Measurements from ENCODE around the gene OR51B4. TPM values are rescaled to one million over a fixed set of nuclear protein-coding genes. Genes with fewer than 3 reads are reported as not detected.

Gene OR51B4
- total and polyA plus RNA-seq, 5 donors from 2014 or later = not detected

DNA sequence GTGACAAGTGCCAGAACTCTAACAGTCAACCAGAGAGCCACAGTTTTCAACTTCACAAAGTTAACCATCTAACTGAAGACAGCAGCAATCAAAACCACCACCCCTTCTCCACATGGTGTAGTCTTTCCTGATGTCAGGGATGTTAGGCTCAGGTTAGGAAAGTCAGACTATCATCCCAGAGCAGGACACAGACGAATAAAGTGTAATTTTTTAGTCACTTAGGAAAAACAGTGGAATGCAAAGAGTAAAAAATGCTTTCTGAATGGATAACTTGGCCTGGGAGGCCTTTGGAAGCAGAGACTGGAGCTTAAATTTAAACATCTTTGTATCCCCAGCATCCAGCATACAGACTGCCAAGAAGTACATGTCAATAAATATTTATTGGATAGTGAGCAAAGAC lies 15.4 kb downstream of the OR51B4 start:
- Histone ChIP-seq H3K9me3 (ENCODE audit: control insufficient read depth in 2 of 2, low read length in 2 of 2) (no peaks in the 10 kb centered on the region), H3K27me3 (ENCODE audit: control insufficient read depth, insufficient read depth, low read length) (no peaks in the 10 kb centered on the region), H3K4me1 (ENCODE audit: control insufficient read depth, insufficient read depth, low read length, poor library complexity, severe bottlenecking) (no peaks in the 10 kb centered on the region), H3K4me3 (ENCODE audit: low read depth, low read length) (no peak overlapping the region), H3K27ac (ENCODE audit: insufficient read depth, low read length, poor library complexity, severe bottlenecking) (no peak overlapping the region), H3K36me3 (ENCODE audit: control insufficient read depth, insufficient read depth, low read length) (no peaks in the 10 kb centered on the region)
- H3K27me3 Mint-ChIP-seq = peaks cover 5% of the 10 kb centered on the region
- H3K4me1 Mint-ChIP-seq = no peaks in the 10 kb centered on the region
- DNase-seq (no peak), ATAC-seq (ENCODE audit: low read depth in 2 of 2) (no peak)
- no peaks in the 10 kb centered on the region for H3K36me3 Mint-ChIP-seq
- no peak overlapping the region for H3K4me3 Mint-ChIP-seq
- peaks cover 0 to 1% (median 0%) of the 10 kb centered on the region in 7 donors for H3K9me3 Mint-ChIP-seq
- no peak overlapping the region for H3K27ac Mint-ChIP-seq

DNA sequence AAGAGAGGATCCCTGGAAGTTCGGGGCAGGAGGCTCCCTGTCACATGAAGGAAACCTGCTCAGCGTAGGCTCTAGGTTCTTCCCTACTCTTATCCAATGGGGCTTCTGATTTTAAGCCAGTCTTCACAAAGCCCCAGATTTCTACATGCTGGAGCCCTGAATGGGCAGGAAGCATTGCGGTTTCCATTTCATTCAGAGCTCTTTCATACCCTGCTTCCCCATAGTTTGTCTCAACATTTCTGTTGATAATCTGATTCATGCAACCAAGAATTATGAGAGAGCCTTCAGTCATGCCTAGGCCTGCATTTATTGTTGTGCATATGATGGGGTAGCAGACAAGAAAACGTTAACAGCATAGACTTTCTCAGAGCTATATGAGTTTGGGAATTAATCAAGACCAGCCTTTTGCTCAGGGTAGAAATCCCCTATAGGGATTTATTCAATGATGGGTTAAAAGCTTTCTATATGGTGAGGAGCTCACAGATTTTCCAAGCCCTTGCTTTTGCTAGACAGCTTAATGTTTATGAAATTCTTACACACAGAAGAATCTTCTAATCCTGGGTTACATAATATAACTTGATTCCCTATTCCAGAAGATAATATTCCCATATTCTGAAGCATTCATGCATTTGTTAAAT lies 15.9 kb downstream of the OR51B4 start:
- Histone ChIP-seq H3K27ac (ENCODE audit: insufficient read depth, low read length, poor library complexity, severe bottlenecking) (no peak overlapping the region), H3K36me3 (ENCODE audit: control insufficient read depth, insufficient read depth, low read length) (no peaks in the 10 kb centered on the region), H3K4me3 (ENCODE audit: low read depth, low read length) (no peak overlapping the region), H3K9me3 (ENCODE audit: control insufficient read depth in 2 of 2, low read length in 2 of 2) (no peaks in the 10 kb centered on the region), H3K4me1 (ENCODE audit: control insufficient read depth, insufficient read depth, low read length, poor library complexity, severe bottlenecking) (no peaks in the 10 kb centered on the region), H3K27me3 (ENCODE audit: control insufficient read depth, insufficient read depth, low read length) (no peaks in the 10 kb centered on the region)
- H3K4me3 Mint-ChIP-seq = no peak overlapping the region
- peaks cover 5% of the 10 kb centered on the region for H3K27me3 Mint-ChIP-seq
- no peaks in the 10 kb centered on the region for H3K4me1 Mint-ChIP-seq
- no peak overlapping the region for H3K27ac Mint-ChIP-seq
- H3K9me3 Mint-ChIP-seq = peaks cover 0 to 1% (median 0%) of the 10 kb centered on the region in 7 donors
- ATAC-seq (ENCODE audit: low read depth in 2 of 2) = no peak
- DNase-seq = no peak
- no peaks in the 10 kb centered on the region for H3K36me3 Mint-ChIP-seq

DNA sequence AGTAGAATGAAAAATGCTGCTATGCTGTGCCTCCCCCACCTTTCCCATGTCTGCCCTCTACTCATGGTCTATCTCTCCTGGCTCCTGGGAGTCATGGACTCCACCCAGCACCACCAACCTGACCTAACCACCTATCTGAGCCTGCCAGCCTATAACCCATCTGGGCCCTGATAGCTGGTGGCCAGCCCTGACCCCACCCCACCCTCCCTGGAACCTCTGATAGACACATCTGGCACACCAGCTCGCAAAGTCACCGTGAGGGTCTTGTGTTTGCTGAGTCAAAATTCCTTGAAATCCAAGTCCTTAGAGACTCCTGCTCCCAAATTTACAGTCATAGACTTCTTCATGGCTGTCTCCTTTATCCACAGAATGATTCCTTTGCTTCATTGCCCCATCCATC lies 17.1 kb downstream of the OR51B4 start:
- DNase-seq = no peak
- H3K27me3 Mint-ChIP-seq = peaks cover 5% of the 10 kb centered on the region
- no peaks in the 10 kb centered on the region for H3K36me3 Mint-ChIP-seq
- Histone ChIP-seq H3K4me3 (ENCODE audit: low read depth, low read length) (no peak overlapping the region), H3K27ac (ENCODE audit: insufficient read depth, low read length, poor library complexity, severe bottlenecking) (no peak overlapping the region), H3K36me3 (ENCODE audit: control insufficient read depth, insufficient read depth, low read length) (no peaks in the 10 kb centered on the region), H3K27me3 (ENCODE audit: control insufficient read depth, insufficient read depth, low read length) (no peaks in the 10 kb centered on the region), H3K9me3 (ENCODE audit: control insufficient read depth in 2 of 2, low read length in 2 of 2) (no peaks in the 10 kb centered on the region), H3K4me1 (ENCODE audit: control insufficient read depth, insufficient read depth, low read length, poor library complexity, severe bottlenecking) (no peaks in the 10 kb centered on the region)
- no peaks in the 10 kb centered on the region for H3K4me1 Mint-ChIP-seq
- H3K4me3 Mint-ChIP-seq = no peak overlapping the region
- H3K9me3 Mint-ChIP-seq = peaks cover 0 to 1% (median 0%) of the 10 kb centered on the region in 7 donors
- H3K27ac Mint-ChIP-seq = no peak overlapping the region
- ATAC-seq (ENCODE audit: low read depth in 2 of 2) = no peak

DNA sequence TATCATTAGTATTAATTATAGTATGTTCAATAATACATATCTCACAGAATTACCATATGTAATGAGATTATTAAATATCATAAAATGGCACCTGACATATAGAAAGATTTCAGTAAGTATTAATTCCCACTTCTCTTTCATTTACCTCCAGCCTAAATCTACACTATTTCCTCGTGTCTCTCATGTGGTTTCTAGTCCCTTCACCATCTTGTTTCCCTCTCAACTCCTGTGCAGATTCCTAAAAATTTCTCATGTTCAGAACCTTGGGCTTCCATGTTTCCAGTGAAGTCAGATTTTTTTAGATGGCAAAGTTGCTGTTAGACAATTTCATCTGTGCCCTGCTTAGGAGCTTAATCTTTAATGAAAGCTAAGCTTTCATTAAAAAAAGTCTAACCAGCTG lies 17.9 kb downstream of the OR51B4 start:
- no peak overlapping the region for H3K27ac ChIP-seq (ENCODE audit: insufficient read depth, low read length, poor library complexity, severe bottlenecking)
- H3K36me3 Mint-ChIP-seq = no peaks in the 10 kb centered on the region
- H3K36me3 ChIP-seq (ENCODE audit: control insufficient read depth, insufficient read depth, low read length) = no peaks in the 10 kb centered on the region
- H3K4me1 ChIP-seq (ENCODE audit: control insufficient read depth, insufficient read depth, low read length, poor library complexity, severe bottlenecking) = no peaks in the 10 kb centered on the region
- ATAC-seq (ENCODE audit: low read depth in 2 of 2) (no peak), DNase-seq (no peak)
- H3K9me3 ChIP-seq (ENCODE audit: control insufficient read depth in 2 of 2, low read length in 2 of 2) = no peaks in the 10 kb centered on the region
- H3K27me3 ChIP-seq (ENCODE audit: control insufficient read depth, insufficient read depth, low read length) = no peaks in the 10 kb centered on the region
- H3K4me3 ChIP-seq (ENCODE audit: low read depth, low read length) = no peak overlapping the region
- no peaks in the 10 kb centered on the region for H3K4me1 Mint-ChIP-seq
- peaks cover 0 to 1% (median 0%) of the 10 kb centered on the region in 7 donors for H3K9me3 Mint-ChIP-seq
- peaks cover 5% of the 10 kb centered on the region for H3K27me3 Mint-ChIP-seq
- no peak overlapping the region for H3K27ac Mint-ChIP-seq
- H3K4me3 Mint-ChIP-seq = no peak overlapping the region

- no peak overlapping the region for H3K27ac ChIP-seq (ENCODE audit: insufficient read depth, low read length, poor library complexity, severe bottlenecking)
- no peaks in the 10 kb centered on the region for H3K4me1 Mint-ChIP-seq
- no peak overlapping the region for H3K27ac Mint-ChIP-seq
- H3K9me3 ChIP-seq (ENCODE audit: control insufficient read depth in 2 of 2, low read length in 2 of 2) = no peaks in the 10 kb centered on the region
- peaks cover 5% of the 10 kb centered on the region for H3K27me3 Mint-ChIP-seq
- no peaks in the 10 kb centered on the region for H3K27me3 ChIP-seq (ENCODE audit: control insufficient read depth, insufficient read depth, low read length)
- DNase-seq (no peak), ATAC-seq (ENCODE audit: low read depth in 2 of 2) (no peak)
- no peaks in the 10 kb centered on the region for H3K36me3 Mint-ChIP-seq
- H3K36me3 ChIP-seq (ENCODE audit: control insufficient read depth, insufficient read depth, low read length) = no peaks in the 10 kb centered on the region
- H3K4me3 ChIP-seq (ENCODE audit: low read depth, low read length) = no peak overlapping the region
- H3K9me3 Mint-ChIP-seq = peaks cover 0 to 1% (median 0%) of the 10 kb centered on the region in 7 donors
- no peaks in the 10 kb centered on the region for H3K4me1 ChIP-seq (ENCODE audit: control insufficient read depth, insufficient read depth, low read length, poor library complexity, severe bottlenecking)
- H3K4me3 Mint-ChIP-seq = no peak overlapping the region
Observed at GRCh38 chr11:5283086-5283485, 18.7 kb downstream of the OR51B4 start.

DNA sequence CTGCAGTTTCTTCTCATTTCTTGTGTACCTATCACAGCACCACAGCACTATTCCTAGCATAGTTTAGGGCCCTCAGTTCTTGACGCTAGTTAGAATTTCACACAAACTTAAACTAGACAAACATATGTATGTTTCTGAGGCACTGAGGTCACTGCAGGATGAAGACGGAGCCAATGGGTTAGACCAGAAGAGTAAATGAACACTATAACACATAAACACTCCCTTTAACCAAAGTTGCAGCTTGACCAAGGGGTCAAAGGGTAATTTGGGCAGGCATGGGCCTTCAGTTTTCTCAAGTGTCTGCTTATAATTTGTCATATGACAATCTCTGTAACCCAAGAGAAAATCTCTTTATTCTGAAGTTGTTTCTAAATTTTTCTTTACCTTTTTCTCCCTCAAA lies 19.1 kb downstream of the OR51B4 start:
- no peak for DNase-seq
- Mint-ChIP-seq H3K27me3 (peaks cover 5% of the 10 kb centered on the region), H3K36me3 (no peaks in the 10 kb centered on the region), H3K4me3 (no peak overlapping the region), H3K27ac (no peak overlapping the region), H3K9me3 (peaks cover 0 to 1% (median 0%) of the 10 kb centered on the region in 7 donors), H3K4me1 (no peaks in the 10 kb centered on the region)
- no peaks in the 10 kb centered on the region for H3K4me1 ChIP-seq (ENCODE audit: control insufficient read depth, insufficient read depth, low read length, poor library complexity, severe bottlenecking)
- H3K4me3 ChIP-seq (ENCODE audit: low read depth, low read length) = no peak overlapping the region
- H3K9me3 ChIP-seq (ENCODE audit: control insufficient read depth in 2 of 2, low read length in 2 of 2) = no peaks in the 10 kb centered on the region
- H3K36me3 ChIP-seq (ENCODE audit: control insufficient read depth, insufficient read depth, low read length) = no peaks in the 10 kb centered on the region
- ATAC-seq (ENCODE audit: low read depth in 2 of 2) = no peak
- H3K27me3 ChIP-seq (ENCODE audit: control insufficient read depth, insufficient read depth, low read length) = no peaks in the 10 kb centered on the region
- H3K27ac ChIP-seq (ENCODE audit: insufficient read depth, low read length, poor library complexity, severe bottlenecking) = no peak overlapping the region

DNA sequence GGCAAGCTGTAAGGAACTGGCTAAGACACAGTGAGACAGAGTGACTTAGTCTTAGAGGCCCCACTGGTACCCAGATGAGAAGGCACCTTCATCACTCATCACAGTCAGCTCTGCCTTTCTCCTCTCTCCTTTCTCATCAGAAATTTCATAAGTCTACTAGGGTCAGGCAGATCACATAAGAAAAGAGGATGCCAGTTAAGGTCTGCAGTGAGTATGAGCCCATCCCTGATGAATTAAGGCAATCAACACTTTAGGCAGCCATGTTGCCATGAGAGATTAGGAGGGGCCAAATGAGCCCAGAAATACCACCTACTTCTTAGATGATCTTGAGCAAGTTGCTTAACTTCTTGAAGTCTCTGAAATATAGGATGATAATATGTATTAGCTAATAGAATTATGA lies 20.1 kb downstream of the OR51B4 start:
- Mint-ChIP-seq H3K4me3 (no peak overlapping the region), H3K27me3 (peaks cover 5% of the 10 kb centered on the region), H3K36me3 (no peaks in the 10 kb centered on the region), H3K9me3 (peaks cover 0 to 1% (median 0%) of the 10 kb centered on the region in 7 donors), H3K27ac (no peak overlapping the region), H3K4me1 (no peaks in the 10 kb centered on the region)
- Histone ChIP-seq H3K9me3 (ENCODE audit: control insufficient read depth in 2 of 2, low read length in 2 of 2) (no peaks in the 10 kb centered on the region), H3K27me3 (ENCODE audit: control insufficient read depth, insufficient read depth, low read length) (no peaks in the 10 kb centered on the region), H3K4me3 (ENCODE audit: low read depth, low read length) (no peak overlapping the region), H3K36me3 (ENCODE audit: control insufficient read depth, insufficient read depth, low read length) (no peaks in the 10 kb centered on the region), H3K4me1 (ENCODE audit: control insufficient read depth, insufficient read depth, low read length, poor library complexity, severe bottlenecking) (no peaks in the 10 kb centered on the region), H3K27ac (ENCODE audit: insufficient read depth, low read length, poor library complexity, severe bottlenecking) (no peak overlapping the region)
- DNase-seq (no peak), ATAC-seq (ENCODE audit: low read depth in 2 of 2) (no peak)

- Mint-ChIP-seq H3K4me3 (no peak overlapping the region), H3K9me3 (peaks cover 0 to 1% (median 0%) of the 10 kb centered on the region in 7 donors), H3K36me3 (no peaks in the 10 kb centered on the region), H3K27me3 (peaks cover 5% of the 10 kb centered on the region), H3K27ac (no peak overlapping the region), H3K4me1 (no peaks in the 10 kb centered on the region)
- no peak overlapping the region for H3K4me3 ChIP-seq (ENCODE audit: low read depth, low read length)
- H3K4me1 ChIP-seq (ENCODE audit: control insufficient read depth, insufficient read depth, low read length, poor library complexity, severe bottlenecking) = no peaks in the 10 kb centered on the region
- DNase-seq = peak in 1 of 3 donors; percentile 53
- no peaks in the 10 kb centered on the region for H3K9me3 ChIP-seq (ENCODE audit: control insufficient read depth in 2 of 2, low read length in 2 of 2)
- ATAC-seq (ENCODE audit: low read depth in 2 of 2) = peak in 1 of 2 donors; percentile 44
- no peaks in the 10 kb centered on the region for H3K27me3 ChIP-seq (ENCODE audit: control insufficient read depth, insufficient read depth, low read length)
- H3K27ac ChIP-seq (ENCODE audit: insufficient read depth, low read length, poor library complexity, severe bottlenecking) = no peak overlapping the region
- no peaks in the 10 kb centered on the region for H3K36me3 ChIP-seq (ENCODE audit: control insufficient read depth, insufficient read depth, low read length)
Observed at GRCh38 chr11:5280582-5281102, 21.1 kb downstream of the OR51B4 start.
